GM12891 (cell line): ENCODE measurements around the gene GRIK3.

Experiments
- POLR2A ChIP-seq: IDR thresholded peaks from 2 replicates; pipeline ENCODE4 v1.6.1; 2011; ENCODE audit warnings: low read depth, low read length, control low read depth
- POLR2AphosphoS5 ChIP-seq: IDR thresholded peaks from 2 replicates; pipeline ENCODE4 v1.6.1; 2011; ENCODE audit warnings: low read depth, low read length, control low read depth
- SPI1 ChIP-seq: IDR thresholded peaks from 2 replicates; pipeline ENCODE4 v1.6.1; 2011; ENCODE audit warnings: low read depth, low read length, control low read depth

DNA sequence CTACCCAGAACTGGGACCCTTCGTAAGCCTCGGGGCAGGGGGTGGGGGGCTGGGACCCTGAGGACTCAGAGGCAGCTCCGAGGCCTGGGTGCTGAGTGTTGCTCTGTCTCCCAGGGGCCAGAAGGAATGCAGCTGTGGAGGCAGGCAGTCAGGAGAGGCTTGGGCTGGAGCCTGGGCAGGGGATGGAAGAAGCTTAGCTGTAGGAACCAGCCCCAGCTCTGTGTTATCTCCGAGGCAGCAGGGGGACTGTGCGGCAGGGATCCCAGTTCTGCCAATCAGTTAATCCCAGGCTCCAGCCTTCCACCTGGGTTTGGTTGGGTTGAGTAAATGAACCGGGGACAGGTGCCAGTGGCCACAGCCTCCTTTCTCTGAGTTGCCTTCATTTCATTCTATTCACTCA lies 8.2 kb upstream of the GRIK3 start:
- TF ChIP-seq POLR2A (no peak), POLR2AphosphoS5 (no peak), SPI1 (no peak)
